Activated CD4-positive, alpha-beta T cell treated with anti-CD3 and anti-CD28 coated beads, Interleukin-2, amount 50 U/mL, for 1 hour (primary cell): ENCODE results near the gene CUZD1.

Source experiments
- DNase-seq: peaks from one replicate; pipeline ENCODE4 v3.0.0-alpha.2; 2020

The CUZD1 gene

GRCh38 chr10:122812751-122813150 is 32.9 kb downstream of the CUZD1 start:
- DNase-seq, result no peak

GRCh38 chr10:122802282-122802681 is 43.4 kb downstream of the CUZD1 start:
- no peak for DNase-seq

GRCh38 chr10:122798704-122799231 is 46.9 kb downstream of the CUZD1 start:
- no peak for DNase-seq

- no peak for DNase-seq
Measured at GRCh38 chr10:122796796-122797195, 48.9 kb downstream of the CUZD1 start.

DNA sequence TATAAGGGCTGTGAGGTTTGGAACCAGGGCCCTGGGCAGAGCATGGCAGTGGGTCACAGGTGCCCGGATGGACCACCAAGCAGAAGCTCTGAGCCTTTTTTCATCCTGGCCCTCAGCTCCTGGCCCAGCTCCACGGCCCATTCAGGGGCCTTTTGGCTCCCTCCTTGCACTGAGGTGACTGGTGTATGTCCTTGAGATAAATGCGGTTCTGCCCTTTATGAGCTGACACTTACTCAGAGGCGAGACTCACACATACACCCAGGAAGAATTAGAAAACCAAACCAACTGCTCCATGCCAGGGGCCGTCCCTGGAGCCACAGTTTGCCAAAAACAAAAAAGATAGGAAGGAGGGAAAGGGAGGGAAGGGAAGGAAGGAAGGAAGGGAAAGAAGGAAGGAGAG is 49.7 kb downstream of the CUZD1 start:
- no peak for DNase-seq

- DNase-seq, result no peak
Measured at GRCh38 chr10:122786269-122786668, 59.4 kb downstream of the CUZD1 start.

GRCh38 chr10:122782911-122783310 is 62.7 kb downstream of the CUZD1 start:
- DNase-seq, result no peak
